PC-3 (cell line): ENCODE data around the gene SEMA4G. TPM values are rescaled to one million over a fixed set of nuclear protein-coding genes. Genes with fewer than 3 reads are reported as not detected.

Experiments
- ATAC-seq: fragments of 200-7000 bp; cut with Tn5 transposase; 2 replicates; pipeline ENCODE4 v1.9.1; 2020; ENCODE audit warnings: mild to moderate bottlenecking, moderate library complexity
- BruUV-seq: library from RNA; stranded (reverse); fragments of 400-500 nt; replicated peaks from 2 replicates; lab custom pipeline; 2021; lab: Mats Ljungman, UMichigan
- CTCF ChIA-PET: fragments of 300-600 bp; sonication (Branson Sonifier 250); formaldehyde crosslinking; loops from one replicate; lab custom pipeline; 2022; ENCODE audit warnings: antibody characterized with exemption; lab: Charles Lee
- POLR2A ChIA-PET: fragments of 300-600 bp; sonication (Branson Sonifier 250); formaldehyde crosslinking; loops from one replicate; lab custom pipeline; 2022; ENCODE audit warnings: antibody characterized with exemption; ENCODE audit not compliant: unreplicated experiment; lab: Charles Lee
- DNase-seq: peaks from one replicate; pipeline ENCODE4 v3.0.0-alpha.2; 2015
- H2AFZ ChIP-seq: fragments of 300-600 bp; sonication (generic); 2 replicates; pipeline ENCODE4 v1.6.0; 2016; ENCODE audit warnings: antibody characterized with exemption, low read length
- H3F3A ChIP-seq: fragments of 300-600 bp; sonication (generic); one replicate; pipeline ENCODE4 v1.6.0; 2017; ENCODE audit warnings: antibody characterized with exemption, low read length, control low read depth, mild to moderate bottlenecking; ENCODE audit not compliant: unreplicated experiment
- H3K27ac ChIP-seq: fragments of 300-600 bp; sonication (generic); 2 replicates; pipeline ENCODE4 v1.5.1; 2016; ENCODE audit warnings: mild to moderate bottlenecking, low read length
- H3K27me3 ChIP-seq: fragments of 300-600 bp; sonication (generic); 2 replicates; pipeline ENCODE4 v1.6.1; 2016; ENCODE audit warnings: low read length, mixed read lengths
- H3K36me3 ChIP-seq: fragments of 300-600 bp; sonication (generic); 2 replicates; pipeline ENCODE4 v1.6.1; 2016; ENCODE audit warnings: low read depth, mixed run types, low read length, mixed read lengths
- H3K4me1 ChIP-seq: fragments of 300-600 bp; sonication (generic); 2 replicates; pipeline ENCODE4 v1.5.1; 2016; ENCODE audit warnings: low read length; ENCODE audit not compliant: insufficient read depth
- H3K4me2 ChIP-seq: fragments of 300-600 bp; sonication (generic); 2 replicates; pipeline ENCODE4 v1.6.0; 2016; ENCODE audit warnings: low read length
- H3K4me3 ChIP-seq: fragments of 300-600 bp; sonication (generic); 2 replicates; pipeline ENCODE4 v1.5.1; 2016; ENCODE audit warnings: mild to moderate bottlenecking, low read length, mixed read lengths
- H3K79me2 ChIP-seq: fragments of 300-600 bp; sonication (generic); 2 replicates; pipeline ENCODE4 v1.6.1; 2017; ENCODE audit warnings: low read length, mixed read lengths
- H3K9ac ChIP-seq: fragments of 300-600 bp; sonication (generic); 2 replicates; pipeline ENCODE4 v1.6.0; 2016; ENCODE audit warnings: mild to moderate bottlenecking, low read length
- H3K9me2 ChIP-seq: fragments of 300-600 bp; sonication (generic); replicated peaks from 2 replicates; pipeline ENCODE4 v1.6.1; 2016; ENCODE audit warnings: mixed run types, low read length, mixed read lengths
- H3K9me3 ChIP-seq: fragments of 300-600 bp; sonication (generic); 2 replicates; pipeline ENCODE4 v1.6.1; 2016; ENCODE audit warnings: low read length, mixed read lengths
- H4K20me1 ChIP-seq: fragments of 300-600 bp; sonication (generic); 2 replicates; pipeline ENCODE4 v1.6.1; 2016; ENCODE audit warnings: low read length, mixed read lengths
- EZH2 ChIP-seq: fragments of 300-600 bp; sonication (generic); IDR thresholded peaks from one replicate; pipeline ENCODE4 v1.6.1; 2017; ENCODE audit warnings: antibody characterized with exemption, mild to moderate bottlenecking, low read length; ENCODE audit not compliant: unreplicated experiment
- EZH2phosphoT487 ChIP-seq: fragments of 300-600 bp; sonication (generic); IDR thresholded peaks from 2 replicates; pipeline ENCODE4 v1.6.1; 2018; ENCODE audit warnings: mild to moderate bottlenecking, antibody characterized with exemption, low read length, borderline replicate concordance
- intact Hi-C: fragments of 100-400 bp; cut with micrococcal nuclease; formaldehyde crosslinking; loops from 2 replicates; pipeline ENCODE4 v1.9.0; 2023
- total RNA-seq: library from RNA; depleted of rRNA; stranded (reverse); fragments of >200 nt; gene quantifications from 2 replicates; pipeline ENCODE4 v1.2.3, GENCODE V29; 2014
- TF ChIP-seq, protein P1 (sequence below): fragments of 300-600 bp; sonication (generic); conservative IDR thresholded peaks from 2 replicates; pipeline ENCODE4 v1.5.1; 2017; ENCODE audit warnings: antibody characterized with exemption, low read depth, mild to moderate bottlenecking, low read length

Gene SEMA4G
- total RNA-seq, 1 experiment from 2014 or later: 2.6 TPM

GRCh38 chr10:100943508-100943907, 25.8 kb upstream of the SEMA4G start:
- Histone ChIP-seq H2AFZ (no peak overlapping the region), H3K27me3 (no peaks in the 10 kb centered on the region), H3K79me2 (no peaks in the 10 kb centered on the region), H3K36me3 (peaks cover 33% of the 10 kb centered on the region), H3K27ac (no peak overlapping the region), H3K4me1 (no peaks in the 10 kb centered on the region), H3K9ac (no peak overlapping the region), H4K20me1 (no peaks in the 10 kb centered on the region), H3F3A (no peaks in the 10 kb centered on the region), H3K9me2 (no peaks in the 10 kb centered on the region), H3K9me3 (no peaks in the 10 kb centered on the region), H3K4me3 (no peak overlapping the region), H3K4me2 (no peak overlapping the region)
- no peak for ATAC-seq
- DNase-seq: no peak
- intact Hi-C loops: no loop called here
- POLR2A ChIA-PET: no interaction called here
- TF ChIP-seq EZH2phosphoT487 (no peak), EZH2 (no peak)
- TF ChIP-seq, protein P1, sequence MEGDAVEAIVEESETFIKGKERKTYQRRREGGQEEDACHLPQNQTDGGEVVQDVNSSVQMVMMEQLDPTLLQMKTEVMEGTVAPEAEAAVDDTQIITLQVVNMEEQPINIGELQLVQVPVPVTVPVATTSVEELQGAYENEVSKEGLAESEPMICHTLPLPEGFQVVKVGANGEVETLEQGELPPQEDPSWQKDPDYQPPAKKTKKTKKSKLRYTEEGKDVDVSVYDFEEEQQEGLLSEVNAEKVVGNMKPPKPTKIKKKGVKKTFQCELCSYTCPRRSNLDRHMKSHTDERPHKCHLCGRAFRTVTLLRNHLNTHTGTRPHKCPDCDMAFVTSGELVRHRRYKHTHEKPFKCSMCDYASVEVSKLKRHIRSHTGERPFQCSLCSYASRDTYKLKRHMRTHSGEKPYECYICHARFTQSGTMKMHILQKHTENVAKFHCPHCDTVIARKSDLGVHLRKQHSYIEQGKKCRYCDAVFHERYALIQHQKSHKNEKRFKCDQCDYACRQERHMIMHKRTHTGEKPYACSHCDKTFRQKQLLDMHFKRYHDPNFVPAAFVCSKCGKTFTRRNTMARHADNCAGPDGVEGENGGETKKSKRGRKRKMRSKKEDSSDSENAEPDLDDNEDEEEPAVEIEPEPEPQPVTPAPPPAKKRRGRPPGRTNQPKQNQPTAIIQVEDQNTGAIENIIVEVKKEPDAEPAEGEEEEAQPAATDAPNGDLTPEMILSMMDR: no peak
- no TSS peak for BruUV-seq
- CTCF ChIA-PET: no interaction called here

GRCh38 chr10:100945754-100946153, 23.6 kb upstream of the SEMA4G start:
- Histone ChIP-seq H3K36me3 (peaks cover 39% of the 10 kb centered on the region), H3K4me3 (no peak overlapping the region), H2AFZ (no peak overlapping the region), H3K27ac (no peak overlapping the region), H3K4me1 (no peaks in the 10 kb centered on the region), H3K9me3 (no peaks in the 10 kb centered on the region), H3K79me2 (no peaks in the 10 kb centered on the region), H3K27me3 (no peaks in the 10 kb centered on the region), H3K9ac (no peak overlapping the region), H4K20me1 (no peaks in the 10 kb centered on the region), H3K9me2 (no peaks in the 10 kb centered on the region), H3K4me2 (no peak overlapping the region), H3F3A (no peaks in the 10 kb centered on the region)
- intact Hi-C loops: no loop called here
- no peak for ATAC-seq
- DNase-seq: no peak
- POLR2A ChIA-PET: no interaction called here
- BruUV-seq: no TSS peak
- no peak for TF ChIP-seq EZH2
- CTCF ChIA-PET: no interaction called here

DNA sequence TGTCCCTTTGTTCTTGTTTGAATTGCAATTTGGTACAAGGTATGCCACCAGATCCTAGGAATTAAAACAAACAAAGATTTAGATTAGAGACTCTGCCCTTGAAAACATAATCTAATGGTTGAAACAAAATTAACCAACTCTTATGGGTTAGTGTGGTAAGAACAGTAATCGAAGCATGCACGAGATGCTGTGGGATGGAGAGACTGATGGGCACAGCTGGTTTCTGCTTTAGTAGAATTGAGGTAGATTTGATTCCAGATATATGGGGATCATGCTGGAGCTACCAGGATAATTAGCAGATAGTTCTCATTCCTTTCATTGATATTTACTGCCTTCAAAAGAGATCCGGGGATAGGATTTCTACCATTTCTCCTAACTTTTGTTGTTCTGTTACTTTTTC, 20.4 kb upstream of the SEMA4G start:
- peaks cover 43% of the 10 kb centered on the region for H3K36me3 ChIP-seq
- ATAC-seq: no peak
- no peaks in the 10 kb centered on the region for H3K27me3 ChIP-seq
- no peak overlapping the region for H3K9ac ChIP-seq
- no peaks in the 10 kb centered on the region for H3K9me3 ChIP-seq
- no peaks in the 10 kb centered on the region for H3K9me2 ChIP-seq
- no peaks in the 10 kb centered on the region for H4K20me1 ChIP-seq
- TF ChIP-seq, protein P1: no peak
- TF ChIP-seq EZH2: no peak
- TF ChIP-seq EZH2phosphoT487: no peak
- ChIA-PET CTCF (no interaction called here), POLR2A (no interaction called here)
- DNase-seq: no peak
- no peak overlapping the region for H2AFZ ChIP-seq
- H3K4me1 ChIP-seq: no peaks in the 10 kb centered on the region
- intact Hi-C loops: no loop called here
- no TSS peak for BruUV-seq
- H3K4me3 ChIP-seq: no peak overlapping the region
- H3K79me2 ChIP-seq: no peaks in the 10 kb centered on the region
- H3F3A ChIP-seq: no peaks in the 10 kb centered on the region
- no peak overlapping the region for H3K4me2 ChIP-seq
- H3K27ac ChIP-seq: no peak overlapping the region
